ENCODE data around the gene PRRX2. TPM values are rescaled to one million over a fixed set of nuclear protein-coding genes. Genes with fewer than 3 reads are reported as not detected.

PRRX2 gene
- total RNA-seq, 4 donors from 2014 or later: 9.6 to 32.1 (median 14.9) TPM

DNA sequence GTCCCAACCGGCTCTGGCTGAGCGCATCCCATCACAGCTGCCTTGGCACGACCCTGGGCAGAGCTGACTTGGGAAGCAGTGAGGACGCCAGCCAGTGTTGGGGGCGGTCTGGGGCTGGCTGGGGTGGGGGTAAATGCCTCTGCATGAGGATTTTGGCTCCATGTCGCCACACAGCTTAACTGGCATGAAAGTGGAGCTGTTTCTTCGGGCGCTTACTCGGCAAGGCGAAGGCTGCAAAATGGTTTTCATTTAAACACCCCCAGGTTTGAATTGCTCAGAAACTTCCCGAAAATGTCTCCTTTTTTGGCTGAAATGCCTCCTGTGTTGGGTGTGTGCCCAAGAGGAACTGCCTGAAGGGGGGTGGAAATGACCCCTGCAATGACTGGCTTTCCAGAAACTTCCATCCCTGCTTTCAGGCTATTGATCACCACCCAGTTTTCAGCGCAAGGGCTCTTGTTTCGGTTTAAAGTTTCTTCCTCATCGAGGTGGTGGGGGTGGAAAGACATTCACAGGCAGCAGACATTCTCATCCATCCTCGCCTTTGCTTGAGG, 49.1 kb downstream of the PRRX2 start:
- Histone ChIP-seq H3K4me1 (peaks cover 0 to 28% (median 6%) of the 10 kb centered on the region in 4 donors), H3K4me3 (no peak overlapping the region), H3K36me3 (no peaks in the 10 kb centered on the region), H3K27me3 (peaks cover 0 to 8% of the 10 kb centered on the region in 2 donors), H3K27ac (no peak overlapping the region), H3K9me3 (no peaks in the 10 kb centered on the region)
- no peak for DNase-seq (ENCODE audit: low spot score in 2 of 2)
- TF ChIP-seq EP300 (IDR thresholded peaks at IDR 0.05) (no peak), POLR2A (IDR thresholded peaks at IDR 0.05) (no peak)
- TF ChIP-seq, protein P1, sequence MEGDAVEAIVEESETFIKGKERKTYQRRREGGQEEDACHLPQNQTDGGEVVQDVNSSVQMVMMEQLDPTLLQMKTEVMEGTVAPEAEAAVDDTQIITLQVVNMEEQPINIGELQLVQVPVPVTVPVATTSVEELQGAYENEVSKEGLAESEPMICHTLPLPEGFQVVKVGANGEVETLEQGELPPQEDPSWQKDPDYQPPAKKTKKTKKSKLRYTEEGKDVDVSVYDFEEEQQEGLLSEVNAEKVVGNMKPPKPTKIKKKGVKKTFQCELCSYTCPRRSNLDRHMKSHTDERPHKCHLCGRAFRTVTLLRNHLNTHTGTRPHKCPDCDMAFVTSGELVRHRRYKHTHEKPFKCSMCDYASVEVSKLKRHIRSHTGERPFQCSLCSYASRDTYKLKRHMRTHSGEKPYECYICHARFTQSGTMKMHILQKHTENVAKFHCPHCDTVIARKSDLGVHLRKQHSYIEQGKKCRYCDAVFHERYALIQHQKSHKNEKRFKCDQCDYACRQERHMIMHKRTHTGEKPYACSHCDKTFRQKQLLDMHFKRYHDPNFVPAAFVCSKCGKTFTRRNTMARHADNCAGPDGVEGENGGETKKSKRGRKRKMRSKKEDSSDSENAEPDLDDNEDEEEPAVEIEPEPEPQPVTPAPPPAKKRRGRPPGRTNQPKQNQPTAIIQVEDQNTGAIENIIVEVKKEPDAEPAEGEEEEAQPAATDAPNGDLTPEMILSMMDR (IDR thresholded peaks at IDR 0.05): no peak
- WGBS, 2 donors: 66 to 83% methylated on average over 14 to 15 of the region's 15 CpGs

DNA sequence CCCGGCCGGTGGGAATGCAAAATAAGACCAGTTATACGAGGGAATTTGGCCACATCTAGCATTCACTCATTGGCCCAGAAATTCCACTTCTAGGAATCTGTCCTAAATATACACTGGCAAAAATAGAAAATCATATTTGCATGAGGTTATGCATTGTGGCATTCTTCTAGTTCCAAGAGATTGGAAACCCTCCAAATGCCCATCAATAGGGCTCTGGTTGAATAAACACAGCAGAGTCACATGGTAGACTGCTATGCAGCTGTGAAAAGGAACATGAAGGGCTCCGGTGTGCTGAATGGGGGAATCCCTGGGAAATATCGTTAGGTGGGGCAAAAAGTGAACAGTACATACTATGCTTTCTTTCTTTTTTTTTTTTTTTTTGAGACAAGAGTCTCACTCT, 50.6 kb downstream of the PRRX2 start:
- Histone ChIP-seq H3K9me3 (no peaks in the 10 kb centered on the region), H3K27ac (no peak overlapping the region), H3K36me3 (no peaks in the 10 kb centered on the region), H3K4me3 (no peak overlapping the region), H3K4me1 (peaks cover 0 to 28% (median 6%) of the 10 kb centered on the region in 4 donors), H3K27me3 (peaks cover 0 to 8% of the 10 kb centered on the region in 2 donors)
- WGBS, 2 donors: 39 to 41% methylated on average over 5 of the region's 5 CpGs
- TF ChIP-seq EP300 (IDR thresholded peaks at IDR 0.05) (no peak), POLR2A (IDR thresholded peaks at IDR 0.05) (no peak)
- TF ChIP-seq, protein P1 (IDR thresholded peaks at IDR 0.05): no peak
- DNase-seq (ENCODE audit: low spot score in 2 of 2): no peak

DNA sequence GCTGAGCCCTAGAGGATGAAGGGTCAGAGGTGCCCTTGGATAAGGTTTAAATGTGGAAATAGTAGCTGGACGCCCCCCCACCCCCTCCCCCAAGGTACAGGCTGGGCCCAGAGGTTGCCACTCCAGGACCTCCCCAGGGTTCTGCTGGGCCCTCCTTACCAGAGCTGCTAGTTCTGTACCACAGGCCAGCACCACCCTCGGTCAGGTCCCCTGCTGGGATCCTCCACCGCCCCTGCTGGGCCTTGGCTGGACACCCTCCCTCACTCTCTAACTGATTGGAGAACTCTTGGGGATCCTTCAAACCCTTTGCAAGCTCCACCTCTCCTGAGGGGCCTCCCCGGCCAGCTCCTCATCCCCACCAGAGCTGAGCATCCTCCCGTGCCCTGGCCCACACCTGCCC, 52.5 kb downstream of the PRRX2 start:
- 78 to 81% methylated on average over 3 to 5 of the region's 5 CpGs for WGBS, 2 donors
- DNase-seq (ENCODE audit: low spot score in 2 of 2): no peak
- TF ChIP-seq, protein P1 (IDR thresholded peaks at IDR 0.05): no peak
- TF ChIP-seq POLR2A (IDR thresholded peaks at IDR 0.05) (no peak), EP300 (IDR thresholded peaks at IDR 0.05) (no peak)
- Histone ChIP-seq H3K36me3 (no peaks in the 10 kb centered on the region), H3K4me3 (no peak overlapping the region), H3K4me1 (peaks cover 0 to 12% (median 3%) of the 10 kb centered on the region in 4 donors), H3K27me3 (peaks cover 0 to 6% of the 10 kb centered on the region in 2 donors), H3K9me3 (no peaks in the 10 kb centered on the region), H3K27ac (no peak overlapping the region)

DNA sequence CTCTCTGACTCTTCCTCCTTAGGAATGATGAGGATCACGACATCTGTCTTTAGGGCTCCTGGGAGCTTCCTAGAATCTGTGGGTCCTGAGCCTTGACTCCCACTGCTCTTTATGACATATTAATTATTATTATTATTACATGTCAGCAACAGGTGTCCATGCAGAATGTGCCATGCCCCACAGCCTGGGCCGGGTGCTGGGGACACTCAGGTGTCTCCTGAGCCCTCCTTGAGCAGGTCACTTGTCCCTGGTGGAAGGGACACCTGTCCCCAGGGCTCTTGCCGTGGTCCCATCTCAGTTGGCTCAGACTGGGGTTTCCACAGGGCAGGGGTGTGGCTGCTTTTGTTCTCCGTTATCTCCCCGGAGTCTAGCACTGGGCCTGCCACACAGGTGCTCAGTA, 53.2 kb downstream of the PRRX2 start:
- Histone ChIP-seq H3K36me3 (no peaks in the 10 kb centered on the region), H3K27ac (no peak overlapping the region), H3K4me3 (no peak overlapping the region), H3K27me3 (no peaks in the 10 kb centered on the region), H3K9me3 (no peaks in the 10 kb centered on the region), H3K4me1 (peaks cover 0 to 8% (median 2%) of the 10 kb centered on the region in 4 donors)
- no peak for DNase-seq (ENCODE audit: low spot score in 2 of 2)
- TF ChIP-seq, protein P1 (IDR thresholded peaks at IDR 0.05): no peak
- no peak for TF ChIP-seq EP300 (IDR thresholded peaks at IDR 0.05)
- TF ChIP-seq POLR2A (IDR thresholded peaks at IDR 0.05): no peak
- 80 to 82% methylated on average over 5 of the region's 5 CpGs for WGBS, 2 donors

DNA sequence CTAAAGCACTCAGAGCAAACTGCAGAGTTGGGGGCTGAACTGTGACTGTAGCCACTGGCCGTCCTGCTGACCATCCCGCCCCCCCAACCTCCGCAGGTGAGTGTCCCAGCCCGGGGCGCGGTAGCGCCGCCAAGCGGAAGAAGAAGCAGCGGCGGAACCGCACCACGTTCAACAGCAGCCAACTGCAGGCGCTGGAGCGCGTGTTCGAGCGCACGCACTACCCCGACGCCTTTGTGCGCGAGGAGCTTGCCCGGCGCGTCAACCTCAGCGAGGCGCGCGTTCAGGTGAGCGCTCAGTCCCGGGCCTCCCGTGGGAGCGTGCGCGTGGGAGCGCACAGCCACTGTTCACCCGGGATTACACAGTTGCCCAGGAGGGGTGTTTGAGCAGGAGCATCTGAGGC, 53.7 kb downstream of the PRRX2 start:
- no peaks in the 10 kb centered on the region for H3K36me3 ChIP-seq
- H3K27me3 ChIP-seq: no peaks in the 10 kb centered on the region
- H3K27ac ChIP-seq: no peak overlapping the region
- DNase-seq (ENCODE audit: low spot score in 2 of 2): no peak
- H3K4me3 ChIP-seq: no peak overlapping the region
- 70 to 76% methylated on average over 32 to 36 of the region's 38 CpGs for WGBS, 2 donors
- peaks cover 0 to 7% (median 2%) of the 10 kb centered on the region in 4 donors for H3K4me1 ChIP-seq
- H3K9me3 ChIP-seq: no peaks in the 10 kb centered on the region
- TF ChIP-seq EP300 (IDR thresholded peaks at IDR 0.05) (no peak), POLR2A (IDR thresholded peaks at IDR 0.05) (no peak)
- TF ChIP-seq, protein P1 (IDR thresholded peaks at IDR 0.05): no peak
